ENCODE results near the gene ARHGAP32. TPM values are rescaled to one million over a fixed set of nuclear protein-coding genes. Genes with fewer than 3 reads are reported as not detected.

Gene ARHGAP32
- total RNA-seq, 4 donors from 2014 or later = 10.9 to 28.0 (median 19.2) TPM

- no peak for TF ChIP-seq POLR2A (IDR thresholded peaks at IDR 0.05)
- TF ChIP-seq CTCF (IDR thresholded peaks at IDR 0.05) = no peak
- TF ChIP-seq EP300 (IDR thresholded peaks at IDR 0.05) = no peak
- 74 to 78% methylated on average over 17 of the region's 17 CpGs for WGBS, 2 donors
- Histone ChIP-seq H3K27ac (no peak overlapping the region), H3K9me3 (no peaks in the 10 kb centered on the region), H3K27me3 (no peaks in the 10 kb centered on the region), H3K36me3 (no peaks in the 10 kb centered on the region), H3K4me1 (no peaks in the 10 kb centered on the region), H3K4me3 (no peak overlapping the region)
- DNase-seq (ENCODE audit: low spot score in 2 of 2) = no peak
Observed at GRCh38 chr11:128926437-128927107, 265.6 kb downstream of the ARHGAP32 start.

DNA sequence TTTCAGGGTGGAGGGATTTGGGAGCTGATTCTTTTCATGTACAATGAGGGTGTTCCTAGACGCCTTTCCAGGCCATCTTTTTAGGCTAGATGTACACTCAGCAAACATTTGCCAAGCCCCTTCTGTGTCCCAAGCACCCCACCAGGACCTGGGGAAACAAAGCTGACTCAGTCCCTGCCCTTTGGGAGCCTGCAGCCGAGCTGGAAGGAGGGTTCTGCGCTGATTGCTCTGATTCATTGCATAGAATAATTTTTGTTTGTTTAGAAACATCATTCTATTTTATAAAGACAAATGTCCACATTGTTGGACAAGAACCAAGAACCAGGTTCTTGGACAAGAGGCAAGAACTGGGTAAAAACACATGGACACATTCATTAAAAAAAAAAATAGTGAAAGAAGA lies 266.1 kb downstream of the ARHGAP32 start:
- WGBS, 2 donors = 54 to 62% methylated on average over 3 of the region's 3 CpGs
- Histone ChIP-seq H3K4me1 (no peaks in the 10 kb centered on the region), H3K36me3 (no peaks in the 10 kb centered on the region), H3K27ac (no peak overlapping the region), H3K4me3 (no peak overlapping the region), H3K9me3 (no peaks in the 10 kb centered on the region), H3K27me3 (no peaks in the 10 kb centered on the region)
- no peak for DNase-seq (ENCODE audit: low spot score in 2 of 2)
- TF ChIP-seq POLR2A (IDR thresholded peaks at IDR 0.05) (no peak), CTCF (IDR thresholded peaks at IDR 0.05) (no peak), EP300 (IDR thresholded peaks at IDR 0.05) (no peak)

DNA sequence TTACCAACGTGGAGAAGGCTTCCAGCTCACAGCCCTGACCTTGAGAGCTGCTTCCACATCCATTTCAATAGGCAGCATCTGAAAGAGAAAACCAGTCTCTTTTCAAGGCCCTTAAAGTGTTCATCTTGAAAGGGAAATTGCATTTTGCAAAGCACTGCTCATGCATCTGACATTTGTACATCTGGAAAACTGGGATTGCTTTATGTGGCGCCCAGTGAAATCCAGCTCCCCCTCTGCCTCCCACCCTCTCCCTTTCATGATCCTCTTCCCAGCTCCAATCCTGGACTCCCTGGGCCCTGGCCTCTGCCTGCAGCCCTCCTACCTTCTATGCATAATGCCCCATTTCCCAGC lies 266.9 kb downstream of the ARHGAP32 start:
- Histone ChIP-seq H3K4me3 (no peak overlapping the region), H3K9me3 (no peaks in the 10 kb centered on the region), H3K36me3 (no peaks in the 10 kb centered on the region), H3K27me3 (no peaks in the 10 kb centered on the region), H3K4me1 (no peaks in the 10 kb centered on the region), H3K27ac (no peak overlapping the region)
- WGBS, 2 donors = 51 to 63% methylated on average over 2 of the region's 2 CpGs
- no peak for DNase-seq (ENCODE audit: low spot score in 2 of 2)
- no peak for TF ChIP-seq CTCF (IDR thresholded peaks at IDR 0.05)
- TF ChIP-seq POLR2A (IDR thresholded peaks at IDR 0.05) = no peak
- no peak for TF ChIP-seq EP300 (IDR thresholded peaks at IDR 0.05)

GRCh38 chr11:128924510-128925249 lies 267.4 kb downstream of the ARHGAP32 start:
- Histone ChIP-seq H3K27me3 (no peaks in the 10 kb centered on the region), H3K4me3 (no peak overlapping the region), H3K9me3 (no peaks in the 10 kb centered on the region), H3K27ac (no peak overlapping the region), H3K36me3 (no peaks in the 10 kb centered on the region), H3K4me1 (no peaks in the 10 kb centered on the region)
- TF ChIP-seq EP300 (IDR thresholded peaks at IDR 0.05) (no peak), CTCF (IDR thresholded peaks at IDR 0.05) (no peak), POLR2A (IDR thresholded peaks at IDR 0.05) (no peak)
- 68 to 71% methylated on average over 16 of the region's 16 CpGs for WGBS, 2 donors
- DNase-seq (ENCODE audit: low spot score in 2 of 2) = no peak

DNA sequence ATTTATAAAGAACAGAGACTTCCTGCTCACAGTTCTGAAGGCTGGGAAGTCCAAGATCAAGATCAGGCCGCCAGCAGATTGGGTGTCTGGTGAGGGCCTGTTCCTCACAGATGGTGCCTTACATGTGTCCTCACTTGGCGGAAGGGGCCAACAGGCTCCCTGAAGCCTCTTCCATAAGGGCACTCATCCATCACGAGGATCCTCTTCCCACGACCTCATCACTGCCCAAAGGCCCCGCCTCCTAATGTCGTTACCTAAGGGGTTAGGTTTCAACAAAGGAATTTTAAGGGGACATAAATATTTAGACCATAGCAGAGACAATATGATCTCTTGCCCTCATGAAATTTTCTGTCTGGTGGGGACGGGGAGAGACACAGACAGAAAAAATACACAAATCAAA lies 268.0 kb downstream of the ARHGAP32 start:
- no peak for TF ChIP-seq POLR2A (IDR thresholded peaks at IDR 0.05)
- DNase-seq (ENCODE audit: low spot score in 2 of 2) = no peak
- no peaks in the 10 kb centered on the region for H3K9me3 ChIP-seq
- H3K4me1 ChIP-seq = no peaks in the 10 kb centered on the region
- no peak overlapping the region for H3K27ac ChIP-seq
- 77 to 78% methylated on average over 7 of the region's 7 CpGs for WGBS, 2 donors
- no peaks in the 10 kb centered on the region for H3K27me3 ChIP-seq
- no peak overlapping the region for H3K4me3 ChIP-seq
- H3K36me3 ChIP-seq = no peaks in the 10 kb centered on the region
